Activated CD8-positive, alpha-beta memory T cell treated with anti-CD3 and anti-CD28 coated beads for 24 hours (primary cell): ENCODE results near the gene CEBPB.
"Not testable (repeated sequence)": the region's sequence is repeated elsewhere in the genome, so short reads cannot be mapped to it uniquely, and the experiment has no call there.

Experiments
- DNase-seq: peaks from one replicate; pipeline ENCODE4 v3.0.0-alpha.2; 2020

Gene CEBPB

DNA sequence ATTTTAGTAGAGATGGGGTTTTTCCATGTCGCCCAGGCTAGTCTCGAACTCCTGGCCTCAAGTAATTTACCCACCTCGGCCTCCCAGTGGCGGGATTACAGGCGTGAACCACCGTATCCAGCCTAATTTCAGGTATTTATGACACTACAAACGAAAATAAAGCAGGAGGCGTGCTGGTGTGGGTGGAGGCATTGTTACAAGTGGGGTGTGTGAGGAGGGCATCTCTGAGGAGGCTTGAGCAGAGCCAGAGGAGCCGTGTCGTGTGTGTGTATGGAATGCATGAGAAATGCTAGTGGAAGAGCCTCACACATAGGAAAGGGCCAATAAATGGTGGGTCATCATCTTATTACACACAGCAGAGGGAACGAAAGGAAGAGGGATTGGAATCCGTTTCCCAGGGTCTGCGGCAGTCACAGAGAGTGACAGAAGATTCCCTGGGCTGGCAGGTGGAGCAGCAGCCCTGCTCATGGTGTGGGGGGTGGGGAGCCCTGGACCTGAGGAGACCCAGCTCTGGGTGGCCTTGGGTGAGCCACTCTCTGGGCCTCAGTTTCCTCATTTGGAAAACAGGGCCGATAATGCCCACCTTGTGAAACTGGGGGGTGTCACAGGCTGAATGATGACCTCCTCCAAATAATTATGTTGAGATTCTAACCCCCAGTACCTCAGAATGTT lies 19.9 kb upstream of the CEBPB start:
- DNase-seq: no peak

DNA sequence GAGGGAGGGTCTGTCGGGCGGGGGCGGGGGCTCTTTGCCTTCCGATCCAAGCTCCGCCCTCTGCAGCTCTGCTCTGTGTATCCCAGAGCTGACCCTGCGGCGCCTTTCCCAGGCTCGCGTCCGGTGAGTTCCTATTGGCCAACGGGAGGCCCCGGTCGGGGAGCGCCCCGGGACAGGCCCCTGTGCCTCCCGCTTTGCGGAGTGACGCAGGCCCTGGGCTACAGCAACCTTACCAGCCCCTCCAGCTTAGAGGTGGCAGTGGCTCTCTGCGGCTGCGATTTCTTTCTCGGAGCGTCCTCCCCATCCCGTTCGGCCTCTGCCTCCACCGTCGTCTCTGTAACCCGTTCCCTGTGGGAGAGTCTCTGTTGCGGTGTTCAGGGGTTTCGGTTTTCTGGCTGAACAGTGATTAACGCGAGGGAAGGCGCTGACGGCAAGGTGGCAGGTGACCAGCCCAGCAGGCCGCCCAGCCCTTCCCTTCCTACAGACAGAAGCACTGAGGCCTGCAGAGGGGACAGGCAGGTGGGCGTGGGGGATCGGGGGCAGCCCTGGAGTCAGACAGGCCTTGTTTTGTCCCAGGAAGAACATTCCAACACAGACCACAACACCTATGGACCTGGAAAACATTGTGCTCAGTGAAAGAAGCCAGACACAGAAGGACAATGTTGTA lies 18.1 kb upstream of the CEBPB start:
- no peak for DNase-seq

DNA sequence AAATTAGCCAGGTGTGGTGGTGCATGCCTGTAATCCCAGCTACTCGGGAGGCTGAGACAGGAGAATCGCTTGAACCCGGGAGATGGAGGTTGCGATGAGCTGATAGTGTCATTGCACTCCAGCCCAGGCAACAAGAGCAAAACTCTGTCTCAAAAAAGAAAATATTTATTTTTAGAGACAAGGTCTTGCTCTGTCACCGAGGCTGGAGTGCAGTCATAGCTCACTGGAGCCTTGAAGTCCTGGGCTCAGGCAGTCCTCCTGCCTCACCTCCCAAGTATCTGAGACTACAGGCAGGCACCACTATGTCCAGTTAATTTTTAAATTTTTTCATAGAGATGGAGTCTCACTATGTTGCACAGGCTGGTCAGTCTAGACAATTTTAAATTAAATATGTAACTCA lies 16.2 kb upstream of the CEBPB start:
- no peak for DNase-seq

GRCh38 chr20:50175938-50176933 lies 14.4 kb upstream of the CEBPB start:
- DNase-seq: no peak

GRCh38 chr20:50178672-50179071 lies 12.0 kb upstream of the CEBPB start:
- not testable (repeated sequence) for DNase-seq

GRCh38 chr20:50181344-50181743 lies 9.3 kb upstream of the CEBPB start:
- DNase-seq: no peak

DNA sequence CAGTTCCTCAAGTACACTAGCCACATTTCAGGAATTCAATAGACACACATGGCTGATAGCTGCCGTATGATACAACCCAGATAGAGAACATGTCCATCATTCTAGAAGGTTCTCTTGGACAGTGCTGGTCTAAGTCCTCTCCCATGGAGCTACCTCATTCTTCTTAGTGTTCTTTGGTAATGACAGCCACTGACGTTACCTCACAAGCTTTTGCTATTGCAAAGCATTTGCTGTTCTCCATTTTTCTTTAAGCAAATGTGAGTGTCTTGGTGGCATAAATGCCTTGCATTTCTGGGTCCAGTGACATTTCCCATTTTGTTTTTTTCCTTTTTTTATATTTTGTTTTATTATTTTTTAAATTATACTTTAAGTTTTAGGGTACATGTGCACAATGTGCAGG lies 8.3 kb upstream of the CEBPB start:
- no peak for DNase-seq

GRCh38 chr20:50185426-50185825 lies 5.2 kb upstream of the CEBPB start:
- no peak for DNase-seq

GRCh38 chr20:50186151-50186885 lies 4.3 kb upstream of the CEBPB start:
- DNase-seq: peak; percentile 98

- DNase-seq: no peak
Observed at GRCh38 chr20:50186987-50187402, 3.6 kb upstream of the CEBPB start.

- no peak for DNase-seq
Observed at GRCh38 chr20:50187403-50188051, 3.1 kb upstream of the CEBPB start.

GRCh38 chr20:50188287-50188688 lies 2.3 kb upstream of the CEBPB start:
- DNase-seq: no peak

- DNase-seq: no peak
Observed at GRCh38 chr20:50188879-50189680, 1.6 kb upstream of the CEBPB start.

DNA sequence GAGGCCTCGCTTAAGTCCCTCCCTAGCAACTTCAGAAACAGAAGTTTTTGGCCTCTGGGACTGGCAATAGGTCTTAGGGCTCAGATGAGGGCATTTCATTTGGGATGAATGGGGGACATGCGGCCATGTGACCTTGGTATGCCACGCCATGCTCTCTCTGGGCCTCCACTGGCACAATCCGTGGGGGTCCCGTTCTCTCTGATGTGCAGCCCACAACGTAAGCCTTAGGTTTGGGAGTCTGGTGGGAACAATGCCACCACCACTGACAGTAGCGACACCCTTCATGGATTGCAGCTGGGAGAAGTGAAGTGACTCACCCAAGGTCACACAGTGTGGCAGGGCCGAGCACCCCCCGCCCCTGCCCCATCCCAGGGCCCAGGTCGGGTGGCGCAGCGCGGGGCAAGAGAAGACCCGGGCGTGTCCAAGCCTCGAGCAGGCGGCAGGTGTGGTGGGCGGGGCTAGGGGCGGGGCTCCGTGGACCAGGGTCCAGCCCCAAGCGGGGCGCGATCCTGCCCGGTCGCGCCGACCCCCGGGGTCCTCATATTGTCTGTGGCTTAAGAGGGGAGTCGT lies 864 bp upstream of the CEBPB start:
- peak; percentile 62 for DNase-seq

DNA sequence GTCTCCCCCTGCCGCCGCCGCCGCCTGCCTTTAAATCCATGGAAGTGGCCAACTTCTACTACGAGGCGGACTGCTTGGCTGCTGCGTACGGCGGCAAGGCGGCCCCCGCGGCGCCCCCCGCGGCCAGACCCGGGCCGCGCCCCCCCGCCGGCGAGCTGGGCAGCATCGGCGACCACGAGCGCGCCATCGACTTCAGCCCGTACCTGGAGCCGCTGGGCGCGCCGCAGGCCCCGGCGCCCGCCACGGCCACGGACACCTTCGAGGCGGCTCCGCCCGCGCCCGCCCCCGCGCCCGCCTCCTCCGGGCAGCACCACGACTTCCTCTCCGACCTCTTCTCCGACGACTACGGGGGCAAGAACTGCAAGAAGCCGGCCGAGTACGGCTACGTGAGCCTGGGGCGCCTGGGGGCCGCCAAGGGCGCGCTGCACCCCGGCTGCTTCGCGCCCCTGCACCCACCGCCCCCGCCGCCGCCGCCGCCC lies 474 bp downstream of the CEBPB start:
- peak; percentile 87 for DNase-seq

GRCh38 chr20:50191544-50192363 lies 1.1 kb downstream of the CEBPB start:
- peak; percentile 91 for DNase-seq

- peak; percentile 71 for DNase-seq
Observed at GRCh38 chr20:50192364-50193198, 2.0 kb downstream of the CEBPB start.

DNA sequence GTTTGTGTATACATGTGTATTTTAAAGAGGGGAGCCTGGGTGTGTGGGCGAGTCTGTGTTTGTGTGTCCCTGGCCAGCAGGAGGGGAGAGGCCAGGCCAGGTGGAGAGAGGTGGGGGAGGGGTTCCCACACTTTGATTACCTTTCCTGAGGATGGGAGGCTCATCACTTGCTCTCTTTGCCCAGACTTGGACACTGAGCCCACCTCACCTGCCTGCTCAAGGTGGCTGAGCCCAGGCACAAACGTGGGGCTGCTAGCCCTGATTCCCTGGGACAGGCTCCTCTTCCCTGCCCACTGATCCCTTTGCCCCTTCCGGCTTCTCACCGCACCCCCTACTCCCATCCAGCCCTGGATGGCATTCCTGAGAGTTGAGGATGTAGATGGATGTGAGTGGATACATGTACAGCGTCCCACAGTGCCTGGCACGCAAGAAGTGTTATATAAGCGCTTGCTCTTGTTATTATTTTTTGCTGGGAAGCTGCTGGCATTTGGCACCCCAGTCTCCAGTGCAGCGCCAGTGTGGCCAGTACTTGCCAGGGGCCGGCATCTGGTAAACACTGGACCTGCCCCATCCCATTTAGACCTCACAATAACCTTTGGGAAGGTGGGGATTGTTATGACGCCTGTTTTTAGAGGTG lies 2.7 kb downstream of the CEBPB start:
- no peak for DNase-seq
